Pericardium fibroblast (primary cell): Measurements from ENCODE around the gene SH2D1A. TPM values are rescaled to one million over a fixed set of nuclear protein-coding genes. Genes with fewer than 3 reads are reported as not detected.

Experiments
- total RNA-seq: library from RNA; depleted of rRNA; stranded (reverse); fragments of >200 nt; gene quantifications from 2 replicates; pipeline ENCODE4 v1.2.3, GENCODE V29; 2015

The SH2D1A gene
- not detected in 2 replicates for total RNA-seq

DNA sequence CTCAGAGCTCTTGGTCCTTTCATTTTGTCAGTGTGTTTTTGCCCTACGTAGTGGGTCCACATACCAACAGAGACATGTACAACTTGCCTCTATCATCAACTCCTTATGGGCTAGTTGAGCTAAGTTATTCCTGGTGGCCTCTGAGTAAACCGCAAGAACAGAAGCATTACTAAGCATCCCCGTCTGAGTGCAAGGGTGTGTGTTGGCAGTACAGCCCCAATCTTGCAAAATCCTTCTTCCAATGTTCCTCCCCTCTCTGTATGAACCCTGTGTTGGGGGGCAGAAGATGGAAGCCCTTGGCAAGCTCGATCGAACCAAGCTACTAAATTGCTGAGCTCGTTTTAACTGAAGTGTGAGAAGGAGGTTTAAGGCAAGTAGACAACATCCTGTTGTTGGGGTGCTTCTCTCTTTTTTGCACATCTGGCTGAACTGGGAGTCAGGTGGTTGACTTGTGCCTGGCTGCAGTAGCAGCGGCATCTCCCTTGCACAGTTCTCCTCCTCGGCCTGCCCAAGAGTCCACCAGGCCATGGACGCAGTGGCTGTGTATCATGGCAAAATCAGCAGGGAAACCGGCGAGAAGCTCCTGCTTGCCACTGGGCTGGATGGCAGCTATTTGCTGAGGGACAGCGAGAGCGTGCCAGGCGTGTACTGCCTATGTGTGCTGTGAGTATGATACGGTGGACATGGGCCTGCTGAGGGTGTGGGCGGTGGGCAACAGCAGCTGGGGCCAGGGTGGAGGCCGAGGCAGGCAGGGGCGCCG lies at the start of gene SH2D1A:
Gene SH2D1A (plus strand): TSS at position 447 of the 760 bp plus-strand sequence. CDS start 80 bp downstream, at position 527.

DNA sequence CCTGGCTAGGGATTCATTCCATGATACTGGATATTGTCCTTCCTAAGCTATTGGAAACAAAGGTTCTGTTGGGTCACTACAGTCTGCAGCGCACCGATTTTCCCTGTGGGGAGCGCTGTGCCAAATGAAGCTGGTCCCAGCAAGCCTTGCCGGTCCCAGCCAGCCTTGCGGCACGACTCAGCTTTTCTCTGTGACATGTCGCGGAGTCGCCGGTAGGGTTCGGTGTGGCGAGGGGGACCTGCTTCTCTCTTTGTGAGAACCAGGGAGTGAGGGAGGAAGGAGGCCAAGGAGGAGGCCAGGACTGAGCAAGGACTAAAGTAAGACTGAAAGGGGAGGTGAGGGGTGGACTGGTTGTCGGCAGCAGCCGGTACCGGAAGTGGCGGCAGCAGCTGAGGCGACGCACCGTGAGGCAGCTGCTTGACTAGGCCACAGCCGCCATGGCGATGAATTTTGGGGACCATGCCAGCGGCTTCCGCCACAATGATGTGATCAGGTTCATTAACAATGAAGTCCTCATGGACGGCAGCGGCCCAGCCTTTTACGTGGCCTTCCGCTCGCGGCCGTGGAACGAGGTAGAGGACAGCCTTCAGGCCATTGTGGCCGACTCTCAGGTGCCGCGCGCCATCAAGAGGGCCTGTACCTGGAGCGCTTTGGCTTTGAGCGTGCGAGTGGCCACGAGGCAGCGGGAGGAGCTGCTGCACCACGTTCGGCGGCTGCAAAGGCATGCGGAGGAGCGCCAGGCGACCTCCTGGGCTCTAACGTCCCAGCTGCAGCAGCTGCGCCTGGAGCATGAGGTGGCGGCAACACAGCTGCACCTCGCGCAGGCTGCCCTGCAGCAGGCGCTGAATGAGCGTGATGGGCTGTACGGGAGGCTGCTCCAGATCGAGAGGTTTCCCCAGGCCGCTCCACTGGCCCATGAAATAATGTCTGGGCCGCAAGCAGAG lies 13.6 kb upstream of the SH2D1A start, which contains the start of gene TEX13D:
Gene TEX13D (plus strand): TSS at position 180 of the 944 bp plus-strand sequence. CDS start 258 bp downstream, at position 438.

Other genes with a start within 250 kb of the SH2D1A start
- not detected in 2 replicates for gene TEX13D, start 13.9 kb upstream of the SH2D1A start, total RNA-seq